Right renal pelvis (tissue), 4 donors: ENCODE measurements around the gene TCP11L2. TPM values are rescaled to one million over a fixed set of nuclear protein-coding genes. Genes with fewer than 3 reads are reported as not detected.
"Not testable (repeated sequence)": the region's sequence is repeated elsewhere in the genome, so short reads cannot be mapped to it uniquely, and the experiment has no call there.

ENCODE experiments used
- DNase-seq, 4 donors: peaks; one replicate each; pipeline ENCODE4 v3.0.0-alpha.2; 2013; ENCODE audit warnings: low read depth in 4 of 4, low spot score in 3 of 4, missing footprints in 1 of 4
- polyA plus RNA-seq, 4 donors: library from polyadenylated mRNA; unstranded; fragments of 120-200 nt; gene quantifications; one replicate each; pipeline ENCODE4 v1.2.1, GENCODE V29; 2013; ENCODE audit not compliant: insufficient read length in 4 of 4

TCP11L2 gene
- polyA plus RNA-seq, 4 donors: 13.5 to 21.6 (median 18.9) TPM

DNA sequence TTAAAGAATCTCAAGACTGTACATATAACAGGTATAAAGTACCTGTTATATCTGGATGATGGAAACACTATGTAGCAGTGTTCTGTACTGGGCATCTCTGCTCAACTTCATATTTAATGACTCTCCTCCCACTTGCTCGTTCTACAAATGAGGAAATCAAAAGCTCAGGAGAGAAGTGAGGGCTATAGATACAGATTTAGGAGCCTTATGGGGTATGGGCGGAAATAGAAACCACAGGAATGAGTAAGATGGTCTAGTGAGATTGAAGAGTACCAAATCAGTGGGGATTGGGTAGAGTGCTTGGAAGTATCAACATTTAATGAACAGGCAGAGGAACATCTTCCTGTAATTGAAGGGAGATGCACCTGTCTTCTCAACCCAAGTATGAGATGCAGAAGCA, 31.2 kb downstream of the TCP11L2 start:
- no peak for DNase-seq

DNA sequence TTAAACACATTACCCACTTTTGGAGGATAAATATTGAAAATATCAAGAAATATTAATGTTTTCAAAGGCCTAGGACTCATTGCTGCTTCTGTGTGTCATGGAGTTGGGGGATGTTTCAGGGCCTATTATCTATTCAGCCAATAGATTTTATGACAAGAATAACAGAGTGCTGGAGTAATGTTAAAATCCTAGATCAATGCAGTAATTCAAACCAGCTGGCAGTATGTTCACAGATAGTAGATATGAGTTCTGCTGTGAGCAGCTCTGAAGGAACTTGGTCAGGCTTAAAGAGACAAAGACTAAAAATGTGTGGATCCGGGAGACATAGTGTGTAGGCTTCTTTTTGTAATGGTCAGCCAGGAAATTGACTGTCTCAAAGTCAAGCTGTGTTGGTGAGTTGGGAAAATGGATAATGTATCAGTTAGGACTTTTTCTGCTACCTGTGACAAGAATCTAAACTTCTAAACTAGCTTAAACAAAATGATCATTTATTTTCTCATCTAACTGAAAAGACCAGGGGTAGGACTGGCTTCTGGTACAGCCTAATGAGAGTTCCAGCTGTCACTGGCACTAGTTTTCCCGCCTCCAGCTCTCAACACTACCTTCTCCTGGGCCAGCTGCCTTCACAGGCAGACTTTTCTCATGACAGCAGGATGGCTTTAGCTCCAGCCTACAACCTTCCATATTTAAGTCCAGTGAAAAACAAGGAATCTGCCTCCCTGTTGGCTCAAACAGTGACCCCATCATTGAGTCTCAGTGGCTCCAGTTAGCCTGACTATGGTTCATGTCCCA, 38.7 kb downstream of the TCP11L2 start:
- no peak for DNase-seq

DNA sequence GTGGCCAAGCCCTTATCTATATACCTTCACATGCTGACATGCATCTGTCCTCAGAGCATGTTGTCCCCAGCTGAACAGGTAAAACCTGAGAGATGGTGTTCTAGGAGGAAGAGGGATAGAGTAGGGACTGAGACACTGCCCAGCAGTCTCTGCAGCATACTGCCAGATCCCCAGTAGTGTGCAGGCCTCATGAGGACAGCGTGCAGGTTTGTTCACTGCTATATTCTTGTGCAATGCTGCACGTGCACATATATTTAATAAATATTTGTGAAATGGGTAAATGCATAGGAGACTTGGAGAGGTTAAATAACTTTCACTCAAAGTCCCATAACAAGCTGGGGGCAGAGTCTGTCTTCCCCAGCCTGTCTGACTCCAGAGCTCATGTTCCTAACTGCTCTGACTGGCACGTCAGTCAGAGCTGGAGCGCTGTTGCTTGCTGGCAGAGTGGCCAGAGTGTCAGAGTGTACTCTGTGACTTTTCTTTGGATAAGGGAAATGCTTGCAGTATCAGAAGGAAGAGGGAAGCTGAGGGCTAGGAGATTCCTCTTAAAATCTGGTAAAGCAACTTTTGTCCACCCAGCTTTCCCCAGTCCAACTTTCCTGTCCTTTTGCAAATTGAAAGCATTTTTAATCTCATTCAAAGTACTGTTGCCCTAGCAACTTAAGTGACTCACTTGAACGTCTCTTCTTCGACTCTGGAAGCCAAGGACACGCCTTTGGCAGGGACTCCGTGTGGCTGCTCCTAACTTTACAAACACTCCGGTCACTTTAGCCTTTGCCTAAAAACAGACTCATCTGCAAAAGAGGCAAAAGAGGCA, 40.1 kb downstream of the TCP11L2 start:
- no peak for DNase-seq

DNA sequence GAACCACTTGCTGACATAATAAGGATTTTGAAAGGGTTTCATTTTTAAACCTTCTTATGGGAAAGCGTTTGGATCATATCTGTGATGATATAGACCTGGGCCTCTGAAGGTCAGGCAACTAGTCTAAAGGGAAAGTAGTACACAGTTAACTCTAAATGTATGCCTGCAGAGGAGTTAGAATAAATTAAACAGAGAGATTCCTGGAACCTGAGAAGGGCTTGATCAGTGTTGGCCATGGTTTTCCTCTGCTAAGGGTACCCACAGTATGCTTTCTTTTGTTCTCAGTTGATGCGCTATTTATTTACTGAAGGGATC, 40.6 kb downstream of the TCP11L2 start:
- DNase-seq: no peak

DNA sequence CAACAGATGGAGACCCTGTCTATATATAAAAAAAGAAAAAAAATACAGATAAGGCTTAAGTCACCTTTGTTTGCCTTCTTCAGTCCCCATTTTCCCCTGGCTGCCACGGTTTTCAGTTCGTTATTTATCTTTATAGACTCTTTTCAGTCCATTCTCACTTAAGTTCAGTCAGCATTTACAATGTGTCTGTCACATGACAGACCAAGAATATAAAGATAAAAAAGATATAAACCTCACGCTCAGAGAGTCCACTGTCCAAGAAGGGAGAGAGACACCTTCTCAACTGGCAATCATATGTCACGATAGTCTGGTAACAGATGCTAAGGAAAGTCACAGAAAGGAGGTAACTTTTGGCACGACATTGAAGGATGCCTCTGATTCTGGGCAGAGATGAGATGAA, 41.6 kb downstream of the TCP11L2 start:
- DNase-seq: no peak

DNA sequence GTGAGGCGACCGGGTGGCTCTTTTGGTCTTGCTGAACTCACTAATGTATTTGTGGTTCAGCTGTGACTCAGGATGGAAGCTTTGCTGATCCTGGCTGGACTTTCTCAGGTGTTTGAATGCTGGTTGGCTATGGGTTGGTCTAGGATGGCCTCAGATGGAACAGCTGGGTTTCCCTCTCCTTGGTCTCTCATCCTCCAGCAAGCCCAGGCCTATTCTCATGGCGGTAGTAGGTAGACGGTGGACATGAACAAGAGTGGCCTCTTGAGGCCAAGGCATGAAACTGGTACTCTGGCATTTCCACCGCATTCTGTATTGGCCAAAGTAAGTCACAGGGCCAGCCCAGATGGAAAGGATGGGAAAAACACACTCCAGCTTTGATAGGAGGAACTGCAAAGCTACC, 43.2 kb downstream of the TCP11L2 start:
- peak in 1 of 4 donors; percentile 39 for DNase-seq

DNA sequence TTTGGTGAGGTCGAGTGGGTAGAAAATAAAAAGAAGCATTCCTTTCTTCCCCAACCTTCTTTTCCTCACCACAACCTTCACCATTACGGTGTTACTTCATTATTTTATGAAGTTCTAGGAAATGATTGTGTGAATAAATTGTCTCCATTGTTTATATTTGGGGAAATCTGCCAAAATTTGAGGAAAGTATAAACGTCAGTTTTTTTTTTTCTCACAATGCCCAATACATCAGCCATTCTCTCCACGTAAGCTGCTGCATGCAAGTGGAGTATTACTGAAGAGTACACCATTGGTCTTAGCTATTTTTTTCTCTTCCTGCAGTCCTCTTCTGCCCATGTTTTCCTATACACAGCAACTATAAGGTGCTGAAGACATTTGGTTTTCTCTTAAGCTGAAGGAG, 45.9 kb downstream of the TCP11L2 start:
- no peak for DNase-seq

DNA sequence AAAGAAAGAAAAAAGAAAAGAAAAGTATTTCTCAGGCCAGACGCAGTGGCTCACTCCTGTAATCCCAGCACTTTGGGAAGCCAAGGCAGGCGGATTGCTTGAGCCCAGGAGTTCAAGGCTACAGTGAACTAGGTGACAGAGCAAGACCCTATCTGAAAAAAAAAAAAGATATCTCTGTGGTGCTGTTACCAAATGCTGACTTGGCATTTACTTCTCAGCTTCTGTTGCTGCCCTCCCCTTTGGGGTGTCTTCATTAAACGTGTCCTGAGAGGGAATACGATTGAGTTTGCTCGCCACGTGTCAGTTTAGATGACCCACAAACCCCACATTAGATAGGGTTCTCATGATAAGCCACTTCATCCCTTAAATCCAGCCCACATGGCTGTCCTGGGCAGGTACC, 50.6 kb downstream of the TCP11L2 start:
- DNase-seq: no peak

DNA sequence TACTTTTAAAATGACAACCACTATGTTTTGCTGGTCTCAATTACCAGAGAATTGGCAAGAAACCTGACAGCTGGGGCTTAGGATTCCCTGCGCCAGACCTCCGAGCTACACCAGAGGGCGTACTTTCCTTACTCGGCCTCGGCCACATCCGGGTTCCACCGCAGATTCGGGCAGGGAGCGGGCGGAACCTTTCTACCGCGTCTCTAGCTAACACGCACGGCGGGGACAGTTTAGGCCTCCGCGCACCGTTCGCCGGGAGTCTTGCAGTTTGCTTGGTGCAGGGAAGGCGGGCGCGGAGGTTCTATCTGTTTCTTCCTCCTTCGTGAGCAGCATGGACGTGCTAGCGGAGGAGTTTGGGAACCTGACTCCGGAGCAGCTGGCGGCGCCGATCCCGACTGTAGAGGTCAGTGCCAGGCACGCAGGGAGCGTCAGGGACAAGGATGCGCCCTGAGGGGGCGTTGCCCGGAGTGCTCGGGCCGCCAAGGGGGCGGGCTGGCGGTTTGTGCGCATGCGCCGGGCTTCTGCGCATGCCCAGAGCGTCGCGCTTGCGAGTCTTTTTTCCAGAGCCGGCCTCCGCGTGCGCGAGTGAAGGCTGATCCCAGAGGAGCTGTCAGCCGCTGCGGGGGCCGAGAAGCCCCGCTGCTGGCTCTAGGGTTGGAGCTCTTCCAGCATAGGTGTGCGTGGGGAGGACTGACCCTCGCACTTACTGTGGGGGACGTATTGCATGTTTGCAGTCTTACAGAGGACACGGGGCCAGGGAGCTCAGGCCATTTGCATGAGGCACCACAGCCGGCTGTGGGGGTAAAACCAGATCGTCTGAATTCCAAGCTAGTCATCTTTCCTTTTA, 55.2 kb downstream of the TCP11L2 start, which contains the start of gene POLR3B:
Gene POLR3B (plus strand): TSS at position 200 of the 847 bp plus-strand sequence. CDS start 132 bp downstream, at position 332.
- DNase-seq: peak; percentile 91 to 98 (median 94)

DNA sequence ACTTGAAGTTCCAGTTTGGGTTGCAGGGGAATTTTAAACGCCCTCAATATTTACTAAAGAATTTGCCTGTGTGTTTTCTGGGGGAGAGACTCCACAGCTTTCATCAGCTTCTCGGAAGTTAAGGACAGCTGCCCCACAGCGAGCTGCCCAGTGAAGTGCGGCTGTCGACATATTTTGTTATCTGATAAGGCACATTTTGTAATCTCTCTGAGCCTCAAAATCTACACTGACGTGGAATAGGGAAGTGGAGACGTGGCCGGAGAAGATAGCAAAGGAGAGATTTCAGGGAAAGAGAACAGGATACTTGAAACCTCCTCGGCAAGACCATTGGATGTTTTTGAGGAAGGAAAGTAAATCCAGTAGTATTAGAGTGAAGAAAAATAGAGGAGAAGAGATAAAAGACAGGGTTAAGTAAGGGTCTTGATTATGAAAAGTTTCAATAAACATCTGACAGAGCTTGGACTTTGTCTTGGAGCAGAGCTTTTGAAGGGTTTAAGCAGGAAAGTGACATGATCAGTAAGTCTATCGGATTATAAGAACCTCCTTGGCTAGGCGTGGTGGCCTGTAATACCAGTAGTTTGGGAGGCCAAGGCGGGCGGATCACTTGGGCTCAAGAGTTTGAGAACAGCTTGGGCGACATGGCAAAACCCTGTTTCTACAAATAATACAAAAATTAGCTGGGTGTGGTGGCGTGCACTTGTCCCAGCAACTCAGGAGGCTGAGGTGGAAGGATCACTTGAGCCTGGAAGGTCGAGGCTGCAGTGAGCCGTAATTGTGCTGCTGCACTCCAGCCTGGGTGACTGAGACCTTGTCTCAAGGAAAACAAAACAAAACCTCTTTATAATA, 56.1 kb downstream of the TCP11L2 start:
- no peak for DNase-seq

DNA sequence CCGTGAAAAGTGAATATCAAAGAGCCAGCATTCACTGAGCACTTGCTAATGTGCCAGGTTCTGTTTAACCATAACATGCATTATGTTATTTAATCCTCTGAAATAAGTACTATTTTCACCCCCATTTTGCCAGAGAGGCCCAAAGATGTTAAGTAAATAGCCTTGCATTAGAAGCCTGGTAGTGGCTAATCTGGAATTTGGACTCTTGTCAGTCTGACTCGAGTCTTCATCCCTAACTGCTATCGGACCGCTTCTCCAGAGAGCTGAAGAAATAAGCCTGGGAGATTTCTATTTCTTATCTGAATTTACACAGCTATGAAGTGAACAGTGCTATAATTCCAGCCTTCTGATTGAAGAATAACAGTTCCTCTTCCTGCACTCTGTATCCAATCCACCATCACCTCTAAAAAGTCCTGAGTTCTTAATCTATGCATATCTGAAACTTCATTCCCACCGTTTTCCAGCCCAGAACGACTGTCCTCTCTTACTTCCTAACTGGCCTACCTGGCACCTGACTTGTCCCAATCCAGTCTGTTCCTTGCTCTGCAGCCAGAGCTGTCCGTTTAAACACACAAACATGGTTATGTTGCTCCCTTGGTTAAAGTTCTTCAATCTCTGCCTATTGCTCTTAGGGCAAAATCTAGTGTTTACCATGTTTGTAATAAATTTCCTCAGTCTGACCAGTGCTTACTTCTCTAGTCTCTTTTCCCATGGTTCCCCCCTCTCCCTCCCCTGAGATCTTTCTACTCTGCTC, 57.3 kb downstream of the TCP11L2 start:
- no peak for DNase-seq

DNA sequence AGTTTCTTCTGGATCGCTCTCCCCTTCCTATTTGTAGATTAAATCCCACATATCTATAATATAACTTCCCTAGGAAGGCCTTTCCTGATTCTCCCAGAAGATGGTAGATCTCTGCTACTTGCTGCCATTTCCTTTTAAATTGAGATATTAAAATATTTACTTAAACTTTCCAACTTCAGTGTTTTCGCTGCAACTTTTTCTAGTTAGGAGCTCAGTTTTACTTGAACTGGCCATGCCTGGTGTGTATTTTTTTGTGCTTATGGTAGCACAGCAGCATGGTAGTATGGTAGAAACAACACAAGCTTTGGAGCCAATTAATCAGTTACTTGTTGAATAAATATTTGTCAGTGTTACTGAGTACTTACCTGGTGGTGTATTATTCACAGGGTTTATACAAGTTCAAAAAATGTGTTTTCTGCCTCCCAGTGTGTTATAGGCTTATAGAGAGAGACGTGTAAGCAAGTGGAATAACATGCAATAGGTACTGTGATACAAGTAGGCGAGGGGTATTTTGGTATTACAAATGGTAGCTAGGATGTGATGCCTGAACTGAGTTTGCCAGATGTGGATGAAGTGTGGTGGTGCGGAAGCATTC, 58.0 kb downstream of the TCP11L2 start:
- no peak for DNase-seq

DNA sequence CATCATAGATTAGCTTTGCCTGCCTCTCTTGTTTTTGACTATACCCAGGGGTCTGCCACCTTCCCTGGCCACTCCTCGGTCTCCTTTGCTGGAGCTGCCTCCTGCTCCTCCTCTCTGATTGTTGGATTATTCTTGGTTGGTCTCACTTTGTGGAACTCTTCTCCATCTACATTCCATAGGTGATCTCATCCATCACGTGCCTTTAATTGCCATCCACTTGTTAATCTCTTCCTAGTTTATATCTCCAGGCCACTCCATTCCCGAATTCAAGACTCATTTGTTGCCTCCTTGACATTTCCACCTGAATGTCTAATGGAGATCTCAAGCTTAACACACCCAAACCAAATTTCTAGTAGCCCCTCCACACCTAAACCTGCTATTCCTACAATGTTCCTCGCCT, 60.4 kb downstream of the TCP11L2 start:
- DNase-seq: no peak

DNA sequence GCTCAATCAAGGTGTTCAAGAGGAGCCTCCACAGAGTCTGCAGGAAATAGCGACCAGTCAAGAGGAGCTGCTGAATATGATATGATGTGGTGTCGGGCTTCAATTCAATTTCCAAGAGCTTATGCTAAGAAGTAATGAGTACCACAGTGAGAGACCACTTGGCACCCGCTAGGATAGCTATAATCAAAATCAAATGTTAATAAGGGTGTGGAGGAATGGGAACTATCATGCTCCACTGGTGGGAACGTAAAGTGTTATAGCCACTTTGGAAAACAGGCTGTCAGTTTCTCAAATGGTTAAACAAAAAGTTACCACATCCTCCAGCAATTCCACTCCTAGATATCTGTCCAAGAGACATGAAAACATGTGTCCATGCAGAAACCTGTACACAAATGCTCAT, 61.7 kb downstream of the TCP11L2 start:
- DNase-seq: no peak

DNA sequence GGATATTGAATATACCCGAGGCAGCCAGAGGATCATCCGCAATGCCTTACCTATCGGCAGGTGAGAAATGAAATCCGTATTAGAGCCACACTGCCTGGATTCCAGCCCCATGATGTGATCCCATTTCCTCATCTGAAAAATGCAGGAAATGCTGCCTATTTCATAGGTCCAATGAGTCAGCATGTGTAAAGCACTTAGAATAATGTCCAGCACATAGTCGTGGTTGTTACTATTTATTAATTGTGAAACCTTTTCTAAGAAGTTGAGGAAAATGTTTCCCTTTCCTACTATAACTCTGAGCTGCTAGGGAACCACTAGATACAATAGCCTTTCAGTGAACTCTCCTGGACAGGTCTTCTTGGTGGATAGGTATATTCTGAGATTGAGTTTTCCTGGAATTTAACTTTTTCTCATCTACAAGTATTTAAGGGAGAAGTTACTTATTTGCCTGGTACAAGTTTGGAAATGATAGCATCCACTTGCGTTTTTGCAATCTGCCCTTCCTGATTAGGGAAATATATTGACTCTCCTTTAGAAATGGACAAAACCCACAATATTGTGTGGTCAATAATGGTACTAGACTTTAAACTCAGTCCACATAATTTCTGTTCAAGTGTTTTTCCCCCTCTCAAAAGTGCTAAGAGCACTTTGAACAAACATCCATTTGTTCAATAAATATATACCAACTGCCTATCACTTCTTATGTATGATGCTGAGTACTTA, 67.3 kb downstream of the TCP11L2 start:
- DNase-seq: no peak

DNA sequence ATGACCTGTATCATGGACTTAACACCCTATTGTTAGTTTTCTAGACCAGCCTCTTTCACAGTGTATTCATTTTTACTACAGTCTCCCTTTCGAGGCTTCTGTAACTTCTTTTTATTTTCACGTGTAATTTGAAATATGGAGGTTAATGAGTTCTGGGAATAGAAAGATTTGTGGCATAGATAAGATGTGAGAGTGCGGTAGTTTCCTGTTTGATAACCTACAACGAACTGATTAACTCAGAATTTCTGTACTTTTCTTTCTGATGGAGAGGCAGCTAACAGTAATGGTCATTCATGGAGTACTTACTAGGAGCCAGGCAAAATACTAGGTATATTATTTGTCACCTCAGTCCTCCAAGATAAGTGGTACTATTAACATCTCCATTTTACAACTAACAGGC, 76.3 kb downstream of the TCP11L2 start:
- no peak for DNase-seq

DNA sequence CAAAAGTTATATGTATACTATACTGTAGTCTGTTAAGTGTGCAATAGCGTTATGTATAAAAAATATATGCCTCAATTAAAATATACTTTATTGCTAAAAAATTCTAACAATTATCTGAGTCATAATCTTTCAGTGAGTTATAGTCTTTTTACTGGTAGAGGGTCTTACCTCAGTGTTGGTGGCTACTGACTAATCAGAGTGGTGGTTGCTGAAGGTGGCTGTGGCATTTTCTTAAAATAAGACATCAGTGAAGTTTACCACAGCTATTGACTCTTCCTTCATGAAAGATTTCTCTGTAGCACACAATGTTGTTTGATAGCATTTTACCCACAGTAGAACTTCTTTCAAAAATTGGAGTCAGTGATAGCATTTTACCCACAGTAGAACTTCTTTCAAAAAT, 78.4 kb downstream of the TCP11L2 start:
- no peak for DNase-seq

DNA sequence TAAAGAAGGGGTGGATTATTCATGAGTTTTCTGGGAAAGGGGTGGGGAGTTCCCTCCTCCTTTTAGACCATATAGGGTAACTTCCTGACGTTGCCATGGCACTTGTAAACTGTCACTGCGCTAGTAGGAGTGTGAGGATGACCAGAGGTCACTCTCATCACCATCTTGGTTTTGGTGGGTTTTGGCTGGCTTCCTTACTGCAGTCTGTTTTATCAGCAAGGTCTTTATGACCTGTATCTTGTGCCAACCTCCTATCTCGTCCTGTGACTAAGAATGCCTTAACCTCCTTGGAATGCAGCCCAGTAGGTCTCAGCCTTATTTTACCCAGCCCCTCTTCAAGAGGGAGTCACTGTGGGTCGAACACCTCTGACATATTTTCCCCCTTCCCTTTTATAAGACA, 79.3 kb downstream of the TCP11L2 start:
- DNase-seq: not testable (repeated sequence)
